NCI-H2227 treated with DMSO at 0.1 percent for 48 hours (cell line): ENCODE results near the gene CIDEC.
"Not testable (repeated sequence)": the region's sequence is repeated elsewhere in the genome, so short reads cannot be mapped to it uniquely, and the experiment has no call there.

Experiments used
- DNase-seq: peaks from one replicate; lab custom pipeline; 2025; lab: John Stamatoyannopoulos, UW

CIDEC gene

GRCh38 chr3:9875448-9875847, 4.6 kb downstream of the CIDEC start:
- peak; percentile 35 for DNase-seq

- DNase-seq: not testable (repeated sequence)
Observed at GRCh38 chr3:9872067-9872466, 8.0 kb downstream of the CIDEC start.

GRCh38 chr3:9870978-9871377, 9.1 kb downstream of the CIDEC start:
- no peak for DNase-seq

- no peak for DNase-seq
Observed at GRCh38 chr3:9869955-9870354, 10.1 kb downstream of the CIDEC start.

- no peak for DNase-seq
Observed at GRCh38 chr3:9867106-9867505, 12.9 kb downstream of the CIDEC start.

- DNase-seq: no peak
Observed at GRCh38 chr3:9866639-9867038, 13.4 kb downstream of the CIDEC start.

GRCh38 chr3:9865125-9865637, 14.9 kb downstream of the CIDEC start:
- DNase-seq: not testable (repeated sequence)

- peak; percentile 55 for DNase-seq
Observed at GRCh38 chr3:9864200-9864927, 15.7 kb downstream of the CIDEC start.

- DNase-seq: no peak
Observed at GRCh38 chr3:9863058-9863772, 16.8 kb downstream of the CIDEC start.

- no peak for DNase-seq
Observed at GRCh38 chr3:9862391-9863057, 17.5 kb downstream of the CIDEC start.

- DNase-seq: no peak
Observed at GRCh38 chr3:9861626-9862130, 18.4 kb downstream of the CIDEC start.

- DNase-seq: no peak
Observed at GRCh38 chr3:9861201-9861600, 18.9 kb downstream of the CIDEC start.

GRCh38 chr3:9859530-9860025, 20.5 kb downstream of the CIDEC start:
- no peak for DNase-seq

GRCh38 chr3:9855594-9855993, 24.5 kb downstream of the CIDEC start:
- DNase-seq: no peak

- DNase-seq: not testable (repeated sequence)
Observed at GRCh38 chr3:9854291-9854940, 25.6 kb downstream of the CIDEC start.

GRCh38 chr3:9852528-9852927, 27.5 kb downstream of the CIDEC start:
- DNase-seq: no peak

GRCh38 chr3:9851926-9852325, 28.1 kb downstream of the CIDEC start:
- DNase-seq: not testable (repeated sequence)

GRCh38 chr3:9851383-9851782, 28.7 kb downstream of the CIDEC start:
- DNase-seq: not testable (repeated sequence)

- not testable (repeated sequence) for DNase-seq
Observed at GRCh38 chr3:9848860-9849259, 31.2 kb downstream of the CIDEC start.

- not testable (repeated sequence) for DNase-seq
Observed at GRCh38 chr3:9847870-9848269, 32.2 kb downstream of the CIDEC start.

- DNase-seq: no peak
Observed at GRCh38 chr3:9846931-9847488, 33.0 kb downstream of the CIDEC start.
